ENCODE measurements around the gene RPGR. TPM values are rescaled to one million over a fixed set of nuclear protein-coding genes. Genes with fewer than 3 reads are reported as not detected.

Gene RPGR
- total RNA-seq, 1 experiment from 2014 or later: 8.3 TPM

- CTCF ChIA-PET: interaction anchor here (1.0 to 1.1 kb wide), 2 partner anchors 8 to 292 kb away, joined by 3 to 4 read pairs; partner anchors contain the start of gene RPGR
- intact Hi-C loops (cut with micrococcal nuclease): no loop called here
- BruUV-seq (replicated peaks): no TSS peak
- POLR2A ChIA-PET (ENCODE audit: unreplicated experiment): no interaction called here
- DNase-seq: no peak
- ATAC-seq: no peak
- Histone ChIP-seq H3K4me2 (ENCODE audit: low read length) (no peak overlapping the region), H3K36me3 (ENCODE audit: low read depth, low read length) (no peaks in the 10 kb centered on the region; the same call in 1 of the 2 replicates), H3K9me2 (replicated peaks; ENCODE audit: low read length) (no peaks in the 10 kb centered on the region), H3K4me3 (ENCODE audit: low read length) (no peak overlapping the region), H4K20me1 (ENCODE audit: low read length) (no peaks in the 10 kb centered on the region), H3K27me3 (ENCODE audit: low read length) (peaks cover 6% of the 10 kb centered on the region), H3K27ac (ENCODE audit: low read length) (no peak overlapping the region), H3K9me3 (ENCODE audit: low read length) (no peaks in the 10 kb centered on the region), H3K79me2 (ENCODE audit: low read length) (no peaks in the 10 kb centered on the region), H3K9ac (ENCODE audit: low read length) (no peak overlapping the region), H3F3A (ENCODE audit: low read length, unreplicated experiment) (no peaks in the 10 kb centered on the region), H3K4me1 (ENCODE audit: insufficient read depth, low read length) (no peaks in the 10 kb centered on the region), H2AFZ (ENCODE audit: low read length) (no peak overlapping the region)
- TF ChIP-seq CTCF (conservative IDR thresholded peaks at IDR 0.05; ENCODE audit: low read depth, low read length) (peak; percentile 39; the same call in 1 of the 2 replicates), EZH2 (IDR thresholded peaks at IDR 0.05; ENCODE audit: low read length, unreplicated experiment) (no peak)
Measured at GRCh38 chrX:38335382-38335781, 8.1 kb upstream of the RPGR start.

- Histone ChIP-seq H2AFZ (ENCODE audit: low read length) (no peak overlapping the region), H3K27ac (ENCODE audit: low read length) (no peak overlapping the region), H3K79me2 (ENCODE audit: low read length) (no peaks in the 10 kb centered on the region), H3K9ac (ENCODE audit: low read length) (no peak overlapping the region), H3K4me1 (ENCODE audit: insufficient read depth, low read length) (0 out of 2 replicates have a peak, but pooled peaks cover 3% of the 10 kb centered on the region), H3F3A (ENCODE audit: low read length, unreplicated experiment) (no peaks in the 10 kb centered on the region), H3K4me2 (ENCODE audit: low read length) (no peak overlapping the region), H3K4me3 (ENCODE audit: low read length) (no peak overlapping the region), H3K9me2 (replicated peaks; ENCODE audit: low read length) (no peaks in the 10 kb centered on the region), H4K20me1 (ENCODE audit: low read length) (no peaks in the 10 kb centered on the region), H3K9me3 (ENCODE audit: low read length) (no peaks in the 10 kb centered on the region), H3K36me3 (ENCODE audit: low read depth, low read length) (no peaks in the 10 kb centered on the region; the same call in 1 of the 2 replicates), H3K27me3 (ENCODE audit: low read length) (peaks cover 6% of the 10 kb centered on the region)
- ChIA-PET POLR2A (ENCODE audit: unreplicated experiment) (no interaction called here), CTCF (no interaction called here)
- intact Hi-C loops (cut with micrococcal nuclease): no loop called here
- DNase-seq (no peak), ATAC-seq (no peak)
- no TSS peak for BruUV-seq (replicated peaks)
- TF ChIP-seq EZH2 (IDR thresholded peaks at IDR 0.05; ENCODE audit: low read length, unreplicated experiment) (no peak), CTCF (conservative IDR thresholded peaks at IDR 0.05; ENCODE audit: low read depth, low read length) (no peak), EZH2phosphoT487 (IDR thresholded peaks at IDR 0.05; ENCODE audit: borderline replicate concordance, low read length) (no peak)
Measured at GRCh38 chrX:38332505-38332904, 5.2 kb upstream of the RPGR start.

DNA sequence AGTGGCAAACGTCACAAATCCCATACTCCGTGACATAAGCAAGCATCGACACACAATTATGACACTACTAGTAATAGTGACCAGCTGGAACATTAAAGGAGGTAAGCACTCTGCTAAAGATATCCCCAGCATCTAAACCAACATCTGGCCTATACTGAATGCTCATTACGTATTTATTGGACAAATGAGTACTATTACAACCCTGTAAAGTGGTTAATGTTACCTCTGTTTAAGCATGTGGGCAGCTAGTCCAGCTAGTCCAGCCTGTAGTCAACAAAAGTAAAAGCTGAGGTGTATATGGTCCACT lies 419 bp upstream of the RPGR start:
- no peaks in the 10 kb centered on the region for H3K27me3 ChIP-seq (ENCODE audit: low read length)
- H3K4me2 ChIP-seq (ENCODE audit: low read length): peak overlapping the region; percentile 70
- intact Hi-C loops (cut with micrococcal nuclease): loop anchor here (1.0 to 2.0 kb wide), 4 partner anchors 23 to 135 kb away; no protein-coding TSS in a partner anchor
- ChIA-PET CTCF (interaction anchor here (0.8 to 1.9 kb wide), 6 partner anchors 8 to 152 kb away, joined by 3 to 8 read pairs (median 4); no protein-coding TSS in a partner anchor), POLR2A (ENCODE audit: unreplicated experiment) (no interaction called here)
- ATAC-seq: no peak; the same call in 1 of the 2 replicates
- H3K4me3 ChIP-seq (ENCODE audit: low read length): peak overlapping the region; percentile 79; the same call in 1 of the 2 replicates
- H3K9me2 ChIP-seq (replicated peaks; ENCODE audit: low read length): no peaks in the 10 kb centered on the region
- H3K79me2 ChIP-seq (ENCODE audit: low read length): peaks cover 16% of the 10 kb centered on the region
- TSS peak; percentile 28 for BruUV-seq (replicated peaks)
- no peaks in the 10 kb centered on the region for H4K20me1 ChIP-seq (ENCODE audit: low read length)
- peaks cover 17% of the 10 kb centered on the region for H3K4me1 ChIP-seq (ENCODE audit: insufficient read depth, low read length)
- no peaks in the 10 kb centered on the region for H3K36me3 ChIP-seq (ENCODE audit: low read depth, low read length)
- H2AFZ ChIP-seq (ENCODE audit: low read length): peak overlapping the region; percentile 83
- H3F3A ChIP-seq (ENCODE audit: low read length, unreplicated experiment): no peaks in the 10 kb centered on the region
- TF ChIP-seq EZH2phosphoT487 (IDR thresholded peaks at IDR 0.05; ENCODE audit: borderline replicate concordance, low read length): no peak
- 0 out of 2 replicates have a peak, but pooled peaks have one; percentile 7 for TF ChIP-seq CTCF (conservative IDR thresholded peaks at IDR 0.05; ENCODE audit: low read depth, low read length)
- TF ChIP-seq EZH2 (IDR thresholded peaks at IDR 0.05; ENCODE audit: low read length, unreplicated experiment): no peak
- H3K9ac ChIP-seq (ENCODE audit: low read length): no peak overlapping the region
- no peaks in the 10 kb centered on the region for H3K9me3 ChIP-seq (ENCODE audit: low read length)
- no peak overlapping the region for H3K27ac ChIP-seq (ENCODE audit: low read length)
- DNase-seq: no peak
